GM19099 (cell line): ENCODE results near the gene ID4.

Source experiments
- POLR2A ChIP-seq: IDR thresholded peaks from 3 replicates; pipeline ENCODE4 v1.6.1; 2011; ENCODE audit warnings: low read depth; ENCODE audit not compliant: insufficient read length; ENCODE audit errors: extremely low read depth

The ID4 gene

DNA sequence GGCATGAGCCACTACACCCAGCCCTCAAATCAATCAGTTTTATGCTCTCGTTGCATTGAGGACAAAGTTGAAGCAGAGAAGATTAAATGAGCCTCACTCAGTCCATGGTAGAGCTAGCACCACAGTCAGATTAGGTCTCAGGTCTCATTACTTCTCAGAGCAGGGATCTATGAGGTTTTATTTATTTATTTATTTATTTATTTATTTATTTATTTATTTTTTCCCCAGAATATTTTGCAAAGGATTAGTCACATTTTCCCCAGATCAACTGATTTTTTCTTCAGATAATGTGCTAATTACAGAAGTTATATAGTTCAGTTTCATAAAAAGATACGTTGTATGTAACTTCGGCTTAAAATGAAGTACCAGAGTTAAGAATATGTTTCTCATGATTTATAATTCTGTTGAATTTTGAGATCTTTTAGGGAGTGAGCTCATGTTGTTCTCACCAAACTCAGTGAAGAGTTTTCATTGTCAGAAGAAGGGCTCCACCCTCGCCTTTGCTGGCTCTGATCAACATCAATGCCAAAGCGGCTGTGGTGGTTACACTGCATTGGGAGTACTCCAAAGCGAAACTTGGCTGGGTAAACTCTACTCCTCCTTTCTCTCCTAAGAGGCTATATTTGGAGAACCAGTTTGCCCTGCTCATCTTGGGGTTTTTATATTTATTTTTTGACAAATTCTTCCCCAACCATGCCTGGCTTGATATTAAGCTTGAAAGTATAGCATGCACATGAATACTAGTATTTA lies 12.9 kb upstream of the ID4 start:
- TF ChIP-seq POLR2A: no peak

DNA sequence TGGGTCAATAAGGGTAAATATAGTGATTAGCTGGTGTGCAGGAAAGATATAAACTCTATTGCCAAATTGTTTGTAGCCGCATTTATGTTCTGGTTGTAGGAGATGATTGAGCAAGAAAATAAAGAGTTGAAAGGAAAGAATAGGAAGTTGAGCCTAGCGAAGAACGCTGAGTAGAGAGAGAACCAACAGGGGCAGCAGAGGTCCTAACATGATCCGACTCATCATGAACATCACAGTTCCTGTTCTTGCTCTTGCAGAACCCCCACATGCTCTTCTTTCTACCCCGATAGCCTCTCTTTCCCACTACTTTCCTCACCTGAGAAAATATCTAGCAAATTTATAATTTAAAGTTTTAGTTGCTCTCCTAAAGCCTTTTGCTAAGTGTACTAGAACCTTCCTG lies 9.9 kb upstream of the ID4 start:
- TF ChIP-seq POLR2A: no peak

DNA sequence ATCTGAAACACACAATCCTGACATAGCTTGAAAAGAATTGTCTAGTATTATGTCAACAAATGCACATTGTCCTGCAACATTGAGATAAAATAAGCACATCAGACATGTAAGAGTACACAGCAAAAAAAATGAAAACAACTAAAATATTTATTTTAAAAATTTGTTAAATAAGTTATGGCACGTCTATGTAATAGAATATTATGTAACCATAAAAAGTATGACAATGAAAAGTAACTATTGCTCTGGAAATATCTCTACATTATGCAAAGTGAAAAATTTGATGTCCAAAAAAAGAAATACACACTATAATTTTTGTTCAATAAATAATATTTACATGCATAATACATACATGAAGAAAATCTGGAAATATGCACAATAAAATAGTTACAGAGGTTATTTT lies 9.3 kb upstream of the ID4 start:
- no peak for TF ChIP-seq POLR2A

DNA sequence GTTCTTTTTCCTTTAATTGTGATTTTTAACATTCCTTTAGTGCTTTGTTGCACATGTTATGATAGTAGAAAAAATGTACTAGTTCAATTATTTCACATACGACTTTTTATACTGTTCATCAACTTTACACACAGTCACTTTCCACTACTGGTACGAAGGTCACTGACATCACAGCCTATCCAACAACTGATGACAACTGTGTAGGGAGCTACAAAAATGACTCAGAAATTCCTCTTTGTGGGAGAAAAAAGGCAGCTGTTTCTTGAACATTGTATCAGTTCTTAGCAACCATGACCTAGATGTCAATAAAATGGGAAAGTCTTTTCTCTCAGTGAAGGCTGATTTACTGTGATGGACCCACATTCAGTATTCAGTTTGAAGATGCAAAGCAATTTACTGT lies 7.0 kb upstream of the ID4 start:
- TF ChIP-seq POLR2A: no peak

DNA sequence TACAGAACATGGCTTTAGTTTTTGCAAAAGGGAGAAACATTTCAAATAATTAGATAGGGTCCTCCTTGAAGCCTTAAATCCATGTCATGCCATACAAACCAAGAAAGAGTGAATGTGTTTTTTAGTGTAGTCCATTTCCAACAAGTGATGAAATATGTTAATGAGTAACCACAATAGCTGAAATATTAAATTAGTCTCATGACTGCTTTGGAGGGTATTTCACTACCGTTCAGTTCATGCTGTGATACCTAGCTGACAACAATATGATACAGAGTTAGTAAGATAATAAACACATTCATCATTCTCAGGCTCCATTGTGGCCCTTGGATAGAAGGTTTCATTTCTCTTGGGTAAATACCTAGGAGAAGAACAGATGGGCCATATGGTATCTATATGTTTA lies 5.8 kb upstream of the ID4 start:
- no peak for TF ChIP-seq POLR2A

DNA sequence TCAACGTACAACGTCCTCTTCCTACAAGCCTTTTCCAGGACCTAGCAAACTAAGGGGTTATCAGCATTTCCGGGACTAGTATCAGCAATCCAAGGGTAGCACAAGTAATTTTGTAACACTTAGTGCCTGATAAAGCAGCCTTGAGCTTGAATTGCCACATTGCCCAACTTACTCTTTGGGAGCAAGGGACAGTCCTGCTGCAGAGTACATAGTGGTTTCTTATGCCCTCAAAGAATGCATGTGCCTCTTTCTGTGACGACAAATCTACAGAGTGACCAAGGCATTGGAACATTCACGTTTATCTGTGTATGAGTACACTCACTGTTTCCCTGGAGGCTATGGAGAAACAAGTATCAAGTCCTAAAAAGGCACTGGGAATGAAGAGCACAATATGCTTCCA lies 3.2 kb upstream of the ID4 start:
- TF ChIP-seq POLR2A: no peak

DNA sequence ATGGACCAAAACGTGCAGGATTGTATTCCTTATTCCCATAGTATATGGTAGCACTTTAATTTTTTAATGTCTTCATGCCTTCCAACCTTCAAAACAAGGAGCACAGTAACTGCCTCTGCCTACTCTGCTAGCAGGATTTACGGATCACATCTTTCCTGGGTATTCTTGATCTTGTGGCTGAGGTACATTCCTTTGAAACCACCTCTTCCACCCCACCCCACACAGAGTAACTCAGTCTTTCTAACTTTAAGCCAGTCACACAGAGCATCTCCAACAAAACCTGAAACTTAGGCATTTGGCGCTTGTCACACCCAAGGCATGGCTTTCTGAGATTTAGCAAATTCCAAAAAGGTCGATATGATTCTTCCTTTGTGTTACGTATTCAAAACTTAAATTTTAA lies 2.3 kb upstream of the ID4 start:
- TF ChIP-seq POLR2A: no peak

DNA sequence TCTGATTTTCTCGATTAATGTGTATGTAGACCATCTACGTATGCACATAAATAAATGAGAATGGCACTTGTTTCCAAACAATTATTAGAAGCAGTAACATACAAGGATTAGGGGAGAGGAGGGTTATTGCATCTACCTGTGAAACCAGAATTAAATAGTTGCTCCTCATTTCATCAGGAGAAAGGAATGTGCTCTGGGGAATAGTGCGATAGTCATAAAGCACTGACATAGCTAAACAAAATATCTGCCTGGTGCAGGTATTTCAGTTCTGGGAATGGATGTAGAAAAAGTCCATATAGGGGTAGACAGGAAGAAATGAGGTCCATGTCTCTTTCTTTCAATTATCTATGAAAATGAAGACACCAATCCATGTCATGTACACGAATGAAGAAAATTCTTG lies 1.6 kb upstream of the ID4 start:
- no peak for TF ChIP-seq POLR2A

DNA sequence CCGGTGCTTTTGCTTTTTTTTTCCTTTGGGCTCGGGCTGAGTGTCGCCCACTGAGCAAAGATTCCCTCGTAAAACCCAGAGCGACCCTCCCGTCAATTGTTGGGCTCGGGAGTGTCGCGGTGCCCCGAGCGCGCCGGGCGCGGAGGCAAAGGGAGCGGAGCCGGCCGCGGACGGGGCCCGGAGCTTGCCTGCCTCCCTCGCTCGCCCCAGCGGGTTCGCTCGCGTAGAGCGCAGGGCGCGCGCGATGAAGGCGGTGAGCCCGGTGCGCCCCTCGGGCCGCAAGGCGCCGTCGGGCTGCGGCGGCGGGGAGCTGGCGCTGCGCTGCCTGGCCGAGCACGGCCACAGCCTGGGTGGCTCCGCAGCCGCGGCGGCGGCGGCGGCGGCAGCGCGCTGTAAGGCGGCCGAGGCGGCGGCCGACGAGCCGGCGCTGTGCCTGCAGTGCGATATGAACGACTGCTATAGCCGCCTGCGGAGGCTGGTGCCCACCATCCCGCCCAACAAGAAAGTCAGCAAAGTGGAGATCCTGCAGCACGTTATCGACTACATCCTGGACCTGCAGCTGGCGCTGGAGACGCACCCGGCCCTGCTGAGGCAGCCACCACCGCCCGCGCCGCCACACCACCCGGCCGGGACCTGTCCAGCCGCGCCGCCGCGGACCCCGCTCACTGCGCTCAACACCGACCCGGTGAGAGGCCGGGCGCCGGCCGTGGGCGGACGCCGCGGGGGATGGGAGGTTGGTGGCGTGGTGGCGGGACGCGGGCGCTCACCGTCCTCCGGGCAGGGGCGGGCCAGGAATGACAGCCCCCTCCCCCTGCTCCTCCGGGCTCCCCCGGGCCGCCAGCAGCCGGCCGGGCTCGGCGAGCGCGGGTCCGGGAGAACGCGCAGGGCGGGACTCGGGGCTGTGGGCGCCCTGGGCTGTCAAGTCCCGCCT lies 606 bp downstream of the ID4 start:
- TF ChIP-seq POLR2A: no peak

DNA sequence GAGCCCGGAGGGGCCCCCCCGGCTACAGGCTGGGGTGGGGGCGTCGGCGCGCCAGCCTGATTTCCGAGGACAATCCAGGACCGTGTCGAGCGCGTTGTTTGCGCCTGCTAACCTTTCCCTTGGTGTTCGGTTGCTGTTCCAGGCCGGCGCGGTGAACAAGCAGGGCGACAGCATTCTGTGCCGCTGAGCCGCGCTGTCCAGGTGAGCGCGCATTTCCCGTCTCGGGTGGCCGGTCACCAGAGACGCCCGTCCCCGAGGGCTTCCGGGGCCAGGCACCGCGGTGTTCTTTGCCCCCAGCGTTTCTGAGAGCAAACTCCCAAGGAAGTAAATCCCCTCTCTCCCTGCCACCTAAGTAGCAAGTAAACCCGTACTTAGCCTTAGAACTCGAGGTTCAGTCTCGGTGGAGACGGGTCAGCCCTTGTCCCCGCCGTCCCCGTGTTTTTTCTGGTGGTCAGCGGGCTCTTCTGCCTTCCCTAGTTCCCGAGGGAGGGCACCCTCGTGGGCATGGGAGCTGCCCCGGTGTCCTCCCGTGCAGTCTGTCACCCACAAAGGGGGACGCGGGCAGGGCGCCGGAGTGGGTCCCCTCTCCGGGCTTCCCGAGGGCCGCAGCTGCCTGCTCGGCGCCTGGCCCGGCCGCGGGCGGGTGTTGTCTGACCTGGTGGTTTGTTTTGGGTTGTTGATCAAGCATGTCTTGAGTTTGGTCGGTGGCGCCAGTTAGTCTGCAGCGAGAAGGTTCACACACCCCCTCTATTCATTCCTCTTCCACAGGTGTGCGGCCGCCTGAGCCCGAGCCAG lies 1.5 kb downstream of the ID4 start:
- TF ChIP-seq POLR2A: no peak

DNA sequence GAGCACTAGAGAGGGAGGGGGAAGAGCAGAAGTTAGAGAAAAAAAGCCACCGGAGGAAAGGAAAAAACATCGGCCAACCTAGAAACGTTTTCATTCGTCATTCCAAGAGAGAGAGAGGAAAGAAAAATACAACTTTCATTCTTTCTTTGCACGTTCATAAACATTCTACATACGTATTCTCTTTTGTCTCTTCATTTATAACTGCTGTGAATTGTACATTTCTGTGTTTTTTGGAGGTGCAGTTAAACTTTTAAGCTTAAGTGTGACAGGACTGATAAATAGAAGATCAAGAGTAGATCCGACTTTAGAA lies 2.0 kb downstream of the ID4 start:
- no peak for TF ChIP-seq POLR2A

DNA sequence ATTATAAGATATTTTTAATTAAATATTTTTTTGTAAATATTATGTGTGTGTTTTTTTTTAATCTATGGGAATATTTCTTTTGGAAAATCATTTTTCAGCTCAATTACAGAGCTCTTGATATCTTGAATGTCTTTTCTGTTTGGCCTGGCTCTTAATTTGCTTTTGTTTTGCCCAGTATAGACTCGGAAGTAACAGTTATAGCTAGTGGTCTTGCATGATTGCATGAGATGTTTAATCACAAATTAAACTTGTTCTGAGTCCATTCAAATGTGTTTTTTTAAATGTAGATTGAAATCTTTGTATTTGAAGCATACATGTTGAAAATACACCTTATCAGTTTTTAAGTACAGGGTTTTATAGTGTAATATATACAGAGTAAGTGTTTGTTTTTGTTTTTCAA lies 2.6 kb downstream of the ID4 start:
- no peak for TF ChIP-seq POLR2A

DNA sequence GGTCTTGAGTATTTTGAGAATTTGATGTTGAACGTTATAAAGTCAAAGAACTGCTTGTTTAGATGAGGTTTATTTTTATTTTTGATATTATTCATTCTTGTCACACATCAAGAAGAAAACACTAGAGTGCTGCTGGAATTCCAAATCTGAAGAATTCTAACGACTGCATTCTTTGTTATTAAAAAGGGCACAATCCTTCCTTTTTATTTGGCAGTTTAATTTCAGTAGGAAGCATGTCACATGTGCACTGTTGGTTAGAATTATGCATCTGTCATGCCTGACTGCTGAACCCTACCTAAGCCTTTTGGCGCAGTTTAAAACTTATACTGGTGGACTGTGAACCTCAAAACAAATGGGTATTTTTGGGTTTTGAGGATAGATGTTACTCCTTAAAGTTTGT lies 4.0 kb downstream of the ID4 start:
- TF ChIP-seq POLR2A: no peak

DNA sequence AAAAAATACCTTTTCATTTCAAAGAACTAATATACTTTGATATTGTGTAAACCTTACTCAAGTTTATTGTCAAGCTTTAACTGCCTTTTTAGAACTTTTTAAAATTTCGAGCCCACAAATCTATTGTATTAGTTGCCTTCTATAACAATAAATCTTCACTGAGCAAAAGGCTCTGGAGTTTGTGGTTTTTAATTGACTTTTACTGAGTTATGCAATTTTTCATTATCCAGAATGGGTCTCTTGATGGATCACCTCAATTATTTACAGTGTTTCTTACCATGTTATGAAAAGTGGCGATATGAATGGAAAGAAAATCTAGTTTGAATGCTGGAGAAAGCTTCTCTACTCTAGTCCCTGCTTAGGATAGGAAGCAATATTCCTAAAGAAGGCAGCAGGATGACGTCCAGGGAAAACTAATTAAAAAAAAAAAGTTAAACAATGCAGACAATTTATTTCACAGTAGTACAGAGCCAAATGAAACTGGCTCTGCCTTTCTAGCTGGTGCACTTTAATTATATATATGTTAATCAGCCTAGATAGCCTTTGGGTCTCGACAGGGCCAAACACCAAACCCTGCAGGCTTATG lies 5.0 kb downstream of the ID4 start:
- no peak for TF ChIP-seq POLR2A

DNA sequence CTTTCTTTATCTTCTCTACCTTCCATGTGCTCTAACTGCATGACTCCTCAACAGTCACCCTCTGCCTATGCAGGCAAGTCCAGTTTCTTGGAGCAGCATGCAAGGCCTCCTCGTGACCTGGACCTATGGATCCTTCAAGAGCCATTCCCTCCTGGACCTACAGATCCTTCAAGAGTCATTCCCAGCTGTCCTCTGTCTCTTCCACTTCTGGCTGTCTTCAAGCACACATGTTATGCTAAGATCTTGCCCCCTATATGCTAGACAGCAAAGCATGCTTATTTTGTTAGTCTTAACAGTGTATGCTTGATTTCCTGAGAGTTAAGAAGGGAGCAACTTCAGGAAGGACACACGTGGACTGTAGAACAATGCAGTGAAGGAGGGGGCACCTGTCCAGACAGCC lies 7.5 kb downstream of the ID4 start:
- no peak for TF ChIP-seq POLR2A
